Endodermal cell (in vitro differentiated cells): ENCODE data around the gene VDR. TPM values are rescaled to one million over a fixed set of nuclear protein-coding genes. Genes with fewer than 3 reads are reported as not detected.

Source experiments
- DNase-seq: peaks from one replicate; pipeline ENCODE4 v3.0.0-alpha.2; 2017
- H3K27ac ChIP-seq: 2 replicates; pipeline ENCODE4 v1.5.1; 2013; ENCODE audit warnings: mild to moderate bottlenecking, low read depth, low read length, moderate library complexity
- H3K27me3 ChIP-seq: 2 replicates; pipeline ENCODE4 v1.6.1; 2013; ENCODE audit warnings: mild to moderate bottlenecking, low read length, moderate library complexity; ENCODE audit not compliant: insufficient read depth, control insufficient read depth, poor library complexity, severe bottlenecking
- H3K36me3 ChIP-seq: 2 replicates; pipeline ENCODE4 v1.7.0; 2013; ENCODE audit warnings: mild to moderate bottlenecking, low read length, moderate library complexity; ENCODE audit not compliant: control insufficient read depth, insufficient read depth
- H3K4me1 ChIP-seq: one replicate; pipeline ENCODE4 v1.7.0; 2013; ENCODE audit warnings: low read length; ENCODE audit not compliant: control insufficient read depth, insufficient read depth
- H3K4me3 ChIP-seq: 2 replicates; pipeline ENCODE4 v1.5.1; 2013; ENCODE audit warnings: mild to moderate bottlenecking, low read length, moderate library complexity
- H3K9ac ChIP-seq: 2 replicates; pipeline ENCODE4 v1.6.1; 2013; ENCODE audit warnings: mild to moderate bottlenecking, low read length, moderate library complexity; ENCODE audit not compliant: poor library complexity, severe bottlenecking; ENCODE audit errors: extremely low read depth
- H3K9me3 ChIP-seq: 2 replicates; pipeline ENCODE4 v1.6.1; 2013; ENCODE audit warnings: mild to moderate bottlenecking, low read length, moderate library complexity; ENCODE audit not compliant: control insufficient read depth
- H3K27ac Mint-ChIP-seq: 2 replicates; pipeline ENCODE4 v1.8.0; 2020; ENCODE audit warnings: mixed read lengths
- H3K27me3 Mint-ChIP-seq: 2 replicates; pipeline ENCODE4 v1.8.0; 2021; ENCODE audit warnings: mild to moderate bottlenecking, mixed read lengths; ENCODE audit not compliant: insufficient read depth
- H3K36me3 Mint-ChIP-seq: 2 replicates; pipeline ENCODE4 v1.8.0; 2020; ENCODE audit warnings: low read depth, mixed read lengths
- H3K4me1 Mint-ChIP-seq: 2 replicates; pipeline ENCODE4 v1.8.0; 2020; ENCODE audit warnings: mixed read lengths
- H3K4me3 Mint-ChIP-seq: 2 replicates; pipeline ENCODE4 v1.8.0; 2020; ENCODE audit warnings: mild to moderate bottlenecking, moderate library complexity, mixed read lengths
- H3K9me3 Mint-ChIP-seq: 2 replicates; pipeline ENCODE4 v1.8.0; 2020; ENCODE audit warnings: mild to moderate bottlenecking, mixed read lengths
- WGBS, 2 experiments: methylation state at CpG; one replicate each; pipeline versions ENCODE4 v1.1.5 to v1.1.7; 2013; ENCODE audit warnings: missing lambda C conversion rate in 2 of 2, mixed read lengths in 1 of 2; ENCODE audit not compliant: insufficient coverage in 1 of 2, insufficient read length in 1 of 2; 5-methylcytosine and 5-hydroxymethylcytosine counted together
- total RNA-seq, 2 donors: library from RNA; stranded (reverse); fragmentation: NEBNext Ultra II Directional in 1 of 2; extraction: Animal tissue kit (Norgen Biotek cat#: 25700) in 1 of 2; gene quantifications; 2 replicates in 1 of 2; 3 replicates in 1 of 2; pipeline ENCODE4 v1.2.1, GENCODE V29; 2021
- TF ChIP-seq, protein P1 (sequence below): fragments of 200-600 bp; sonication (generic); conservative IDR thresholded peaks from 2 replicates; pipeline ENCODE4 v1.5.0; 2021; ENCODE audit warnings: antibody characterized with exemption, mild to moderate bottlenecking

VDR gene
- total RNA-seq, 2 donors from 2014 or later, result 0.04 TPM; not detected in 1

DNA sequence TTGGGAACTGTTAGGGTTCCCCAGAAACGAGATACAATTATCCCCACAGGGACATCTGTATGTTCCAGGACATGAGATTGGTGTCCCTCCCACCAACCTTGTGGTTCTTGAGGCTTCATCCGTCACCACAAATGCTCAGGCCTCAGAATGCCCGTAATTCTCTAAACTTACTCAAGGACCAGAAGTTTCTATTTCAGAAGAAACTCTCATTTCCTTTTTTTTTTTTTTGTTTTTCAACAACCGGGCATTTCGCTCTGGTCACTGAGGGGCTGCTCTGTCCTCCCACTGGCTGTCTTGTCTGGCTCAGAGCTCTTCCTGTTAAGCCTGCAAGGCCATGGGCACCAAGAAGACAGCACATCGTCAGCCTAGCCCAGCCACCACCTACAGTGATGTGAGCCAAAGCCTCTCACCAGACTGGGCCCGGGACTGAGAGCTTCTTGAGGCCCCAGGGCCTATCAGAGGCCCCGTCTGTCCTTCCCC, 36.2 kb downstream of the VDR start:
- no peak overlapping the region for H3K4me3 ChIP-seq
- H3K27me3 ChIP-seq, result no peaks in the 10 kb centered on the region
- Mint-ChIP-seq H3K27me3 (peaks cover 2% of the 10 kb centered on the region), H3K27ac (no peak overlapping the region), H3K4me3 (no peak overlapping the region), H3K36me3 (no peaks in the 10 kb centered on the region), H3K4me1 (no peaks in the 10 kb centered on the region), H3K9me3 (no peaks in the 10 kb centered on the region)
- no peak overlapping the region for H3K9ac ChIP-seq
- no peaks in the 10 kb centered on the region for H3K36me3 ChIP-seq
- H3K9me3 ChIP-seq, result no peaks in the 10 kb centered on the region
- no peaks in the 10 kb centered on the region for H3K4me1 ChIP-seq
- DNase-seq, result no peak
- H3K27ac ChIP-seq, result no peak overlapping the region
- TF ChIP-seq, protein P1, sequence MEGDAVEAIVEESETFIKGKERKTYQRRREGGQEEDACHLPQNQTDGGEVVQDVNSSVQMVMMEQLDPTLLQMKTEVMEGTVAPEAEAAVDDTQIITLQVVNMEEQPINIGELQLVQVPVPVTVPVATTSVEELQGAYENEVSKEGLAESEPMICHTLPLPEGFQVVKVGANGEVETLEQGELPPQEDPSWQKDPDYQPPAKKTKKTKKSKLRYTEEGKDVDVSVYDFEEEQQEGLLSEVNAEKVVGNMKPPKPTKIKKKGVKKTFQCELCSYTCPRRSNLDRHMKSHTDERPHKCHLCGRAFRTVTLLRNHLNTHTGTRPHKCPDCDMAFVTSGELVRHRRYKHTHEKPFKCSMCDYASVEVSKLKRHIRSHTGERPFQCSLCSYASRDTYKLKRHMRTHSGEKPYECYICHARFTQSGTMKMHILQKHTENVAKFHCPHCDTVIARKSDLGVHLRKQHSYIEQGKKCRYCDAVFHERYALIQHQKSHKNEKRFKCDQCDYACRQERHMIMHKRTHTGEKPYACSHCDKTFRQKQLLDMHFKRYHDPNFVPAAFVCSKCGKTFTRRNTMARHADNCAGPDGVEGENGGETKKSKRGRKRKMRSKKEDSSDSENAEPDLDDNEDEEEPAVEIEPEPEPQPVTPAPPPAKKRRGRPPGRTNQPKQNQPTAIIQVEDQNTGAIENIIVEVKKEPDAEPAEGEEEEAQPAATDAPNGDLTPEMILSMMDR, result no peak
- 86 to 90% methylated on average over 5 to 8 of the region's 8 CpGs for WGBS, 2 experiments

DNA sequence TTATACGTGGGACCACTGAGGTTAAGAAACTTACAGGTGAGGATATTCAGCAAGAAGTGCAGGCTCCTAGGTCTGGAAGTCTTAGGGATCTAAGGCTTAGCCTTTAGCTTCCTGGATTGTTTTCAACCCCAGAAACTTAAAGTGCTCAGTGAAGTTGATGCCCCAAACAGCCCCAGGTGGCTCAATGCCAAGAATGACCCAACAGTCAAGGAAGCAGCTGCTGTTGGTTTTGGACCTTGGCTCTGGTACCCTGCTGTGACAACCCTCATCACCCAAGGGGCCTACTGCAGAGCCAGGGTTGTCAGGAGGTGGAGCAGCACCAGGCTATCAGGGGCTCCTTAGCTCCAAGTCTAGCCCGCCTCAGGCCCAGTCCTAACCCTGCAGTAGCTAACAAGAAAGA, 36.8 kb downstream of the VDR start:
- no peaks in the 10 kb centered on the region for H3K36me3 ChIP-seq
- H3K27ac ChIP-seq, result no peak overlapping the region
- WGBS, 2 experiments, result 87 to 97% methylated on average over 1 to 2 of the region's 2 CpGs
- Mint-ChIP-seq H3K27ac (no peak overlapping the region), H3K4me3 (no peak overlapping the region), H3K36me3 (no peaks in the 10 kb centered on the region), H3K9me3 (no peaks in the 10 kb centered on the region), H3K27me3 (peaks cover 1% of the 10 kb centered on the region), H3K4me1 (no peaks in the 10 kb centered on the region)
- H3K9me3 ChIP-seq, result no peaks in the 10 kb centered on the region
- no peaks in the 10 kb centered on the region for H3K27me3 ChIP-seq
- no peaks in the 10 kb centered on the region for H3K4me1 ChIP-seq
- TF ChIP-seq, protein P1, result no peak
- no peak for DNase-seq
- no peak overlapping the region for H3K9ac ChIP-seq
- no peak overlapping the region for H3K4me3 ChIP-seq

DNA sequence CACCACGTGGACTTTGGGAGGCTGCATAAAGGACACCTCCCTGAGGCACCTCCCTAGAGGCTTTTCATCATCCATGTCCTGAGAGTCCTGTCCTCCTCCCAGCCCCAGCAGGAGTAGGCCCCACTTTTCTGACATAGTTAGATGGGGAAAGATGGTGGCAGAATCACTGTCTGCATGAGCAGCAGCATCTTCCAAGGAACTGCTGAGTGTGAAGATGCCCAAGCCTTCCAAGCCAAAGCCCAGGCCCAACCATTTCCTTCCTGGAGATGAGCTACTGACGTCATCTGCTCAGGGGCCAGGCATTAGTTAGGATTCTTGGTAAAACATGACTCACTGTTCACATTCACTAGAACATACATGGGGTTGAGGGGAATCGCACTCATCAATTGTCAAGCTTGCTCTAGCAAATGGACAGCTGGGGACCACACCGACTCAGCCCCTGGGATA, 37.3 kb downstream of the VDR start:
- Mint-ChIP-seq H3K4me3 (no peak overlapping the region), H3K4me1 (no peaks in the 10 kb centered on the region), H3K36me3 (no peaks in the 10 kb centered on the region), H3K9me3 (no peaks in the 10 kb centered on the region), H3K27ac (no peak overlapping the region), H3K27me3 (no peaks in the 10 kb centered on the region)
- no peak for DNase-seq
- H3K27ac ChIP-seq, result no peak overlapping the region
- 92 to 96% methylated on average over 4 of the region's 4 CpGs for WGBS, 2 experiments
- TF ChIP-seq, protein P1, result no peak
- no peaks in the 10 kb centered on the region for H3K4me1 ChIP-seq
- H3K27me3 ChIP-seq, result no peaks in the 10 kb centered on the region
- H3K36me3 ChIP-seq, result no peaks in the 10 kb centered on the region
- no peak overlapping the region for H3K4me3 ChIP-seq
- no peak overlapping the region for H3K9ac ChIP-seq
- H3K9me3 ChIP-seq, result no peaks in the 10 kb centered on the region
